Measurements from ENCODE around the gene PPEF1. TPM values are rescaled to one million over a fixed set of nuclear protein-coding genes. Genes with fewer than 3 reads are reported as not detected.

Gene PPEF1
- total and polyA plus RNA-seq, 2 experiments from 2014 or later, result 0.76 TPM; not detected in 1

GRCh38 chrX:18809641-18810040, 102.2 kb downstream of the PPEF1 start:
- DNase-seq (ENCODE audit: low spot score), result no peak
- no peaks in the 10 kb centered on the region for H3K9me3 Mint-ChIP-seq

More at GRCh38 chrX:18809641-18810040, 102.2 kb downstream of the PPEF1 start:
- Histone ChIP-seq H3F3A (replicated peaks; ENCODE audit: low read depth) (no peaks in the 10 kb centered on the region), H2AFZ (no peak overlapping the region), H3K4me1 (ENCODE audit: insufficient read depth) (no peaks in the 10 kb centered on the region), H3K27me3 (ENCODE audit: insufficient read depth) (no peaks in the 10 kb centered on the region), H3K79me2 (replicated peaks; ENCODE audit: insufficient read depth) (no peaks in the 10 kb centered on the region), H3K36me3 (ENCODE audit: insufficient read depth) (no peaks in the 10 kb centered on the region), H3K4me2 (no peak overlapping the region), H3K27ac (ENCODE audit: low read depth) (no peak overlapping the region), H3K4me3 (no peak overlapping the region), H4K20me1 (replicated peaks; ENCODE audit: insufficient read depth) (no peaks in the 10 kb centered on the region), H3K9me2 (ENCODE audit: insufficient read depth) (no peaks in the 10 kb centered on the region)
- Mint-ChIP-seq H3K36me3 (ENCODE audit: low read depth) (no peaks in the 10 kb centered on the region), H3K4me1 (no peaks in the 10 kb centered on the region), H3K27me3 (ENCODE audit: insufficient read depth, low read depth, poor library complexity) (no peaks in the 10 kb centered on the region), H3K27ac (no peak overlapping the region), H3K4me3 (no peak overlapping the region)
- no peak for ATAC-seq
- TF ChIP-seq CREB1 (CRISPR knock-in tag; IDR thresholded peaks at IDR 0.05; ENCODE audit: low read depth) (no peak), EZH2 (IDR thresholded peaks at IDR 0.05; ENCODE audit: low read depth, unreplicated experiment) (no peak), ZNF331 (CRISPR knock-in tag; IDR thresholded peaks at IDR 0.05; ENCODE audit: low read depth) (no peak), EZH2phosphoT487 (IDR thresholded peaks at IDR 0.05; ENCODE audit: unreplicated experiment) (no peak), STAT1 (IDR thresholded peaks at IDR 0.05; ENCODE audit: unreplicated experiment) (no peak), NANOG (IDR thresholded peaks at IDR 0.05; ENCODE audit: borderline replicate concordance) (no peak), ZNF114 (CRISPR knock-in tag; IDR thresholded peaks at IDR 0.05) (no peak), ZNF462 (CRISPR knock-in tag; IDR thresholded peaks at IDR 0.05) (no peak), POLR2AphosphoS5 (IDR thresholded peaks at IDR 0.05; ENCODE audit: low read depth) (no peak), ETS1 (IDR thresholded peaks at IDR 0.05) (no peak), CTCF (conservative IDR thresholded peaks at IDR 0.05; ENCODE audit: low read depth in 2 of 2) (no peak), REST (IDR thresholded peaks at IDR 0.05; ENCODE audit: unreplicated experiment) (no peak), JUNB (IDR thresholded peaks at IDR 0.05; ENCODE audit: unreplicated experiment) (no peak)

All from GM23338 (cell line).